T-cell (primary cell): Measurements from ENCODE around the gene MIF4GD. TPM values are rescaled to one million over a fixed set of nuclear protein-coding genes. Genes with fewer than 3 reads are reported as not detected.
A peak's percentile ranks its signal among the peaks of the same experiment; 100 is the strongest.

Experiments
- ATAC-seq, 4 experiments: fragments of 200-7000 bp in 3 of 4; fragments of 150-1000 bp in 1 of 4; cut with Tn5 transposase; replicated peaks in 1 of 4; 1 replicate in 3 of 4; 2 replicates in 1 of 4; pipeline ENCODE4 v1.10.0; 2021; ENCODE audit warnings: moderate library complexity in 3 of 4, mild to moderate bottlenecking in 2 of 4, moderate number of reproducible peaks in 1 of 4
- CTCF ChIA-PET, 2 donors: fragments of 300-600 bp; sonication (Branson Sonifier 250); formaldehyde crosslinking; loops; one replicate each; lab custom pipeline; 2022; ENCODE audit warnings: antibody characterized with exemption in 2 of 2; lab: Charles Lee
- POLR2A ChIA-PET, 2 donors: fragments of 300-600 bp; sonication (Branson Sonifier 250); formaldehyde crosslinking; loops; one replicate each; lab custom pipeline; 2022; ENCODE audit warnings: antibody characterized with exemption in 2 of 2; lab: Charles Lee
- DNase-seq, 35 experiments: peaks; one replicate each; pipeline versions ENCODE4 v3.0.0 to v3.0.0-alpha.2; 2013 to 2023
- H3K27ac ChIP-seq: one replicate; pipeline ENCODE4 v1.5.1; 2013; ENCODE audit warnings: low read length
- H3K27me3 ChIP-seq, 2 experiments: replicated peaks in 1 of 2; 1 replicate in 1 of 2; 2 replicates in 1 of 2; pipeline versions ENCODE4 v1.6.1 to v1.7.0; 2013; ENCODE audit warnings: low read length in 1 of 2, mixed read lengths in 1 of 2; ENCODE audit not compliant: control insufficient read depth in 2 of 2, insufficient read depth in 2 of 2; ENCODE audit errors: extremely low read depth in 1 of 2
- H3K36me3 ChIP-seq, 2 donors: 1 replicate in 1 of 2; 2 replicates in 1 of 2; pipeline versions ENCODE4 v1.6.1 to v1.7.0; 2013; ENCODE audit warnings: low read length in 1 of 2; ENCODE audit not compliant: control insufficient read depth in 2 of 2, insufficient read depth in 1 of 2; ENCODE audit errors: extremely low read depth in 1 of 2
- H3K4me1 ChIP-seq, 2 experiments: 1 replicate in 1 of 2; 2 replicates in 1 of 2; pipeline versions ENCODE4 v1.6.1 to v1.7.0; 2013; ENCODE audit warnings: low read length in 2 of 2, mixed read lengths in 1 of 2; ENCODE audit not compliant: insufficient read depth in 2 of 2, control insufficient read depth in 1 of 2; ENCODE audit errors: extremely low read depth in 1 of 2
- H3K4me3 ChIP-seq, 2 donors: 1 replicate in 1 of 2; 2 replicates in 1 of 2; pipeline versions ENCODE4 v1.5.1 to v1.7.0; 2013; ENCODE audit warnings: mild to moderate bottlenecking in 2 of 2, low read length in 1 of 2, moderate library complexity in 1 of 2; ENCODE audit not compliant: control insufficient read depth in 1 of 2; ENCODE audit errors: extremely low read depth in 1 of 2
- H3K9me3 ChIP-seq: 2 replicates; pipeline ENCODE4 v1.7.0; 2013
- H3K27ac Mint-ChIP-seq, 2 donors: one replicate each; pipeline ENCODE4 v1.8.0; 2020 to 2021; ENCODE audit warnings: mild to moderate bottlenecking in 2 of 2, mixed read lengths in 2 of 2
- H3K27me3 Mint-ChIP-seq, 2 donors: one replicate each; pipeline ENCODE4 v1.8.0; 2021 to 2022; ENCODE audit warnings: mixed read lengths in 2 of 2
- H3K36me3 Mint-ChIP-seq: one replicate; pipeline ENCODE4 v1.8.0; 2021; ENCODE audit warnings: mixed read lengths
- H3K4me1 Mint-ChIP-seq, 3 donors: one replicate each; pipeline ENCODE4 v1.8.0; 2020 to 2022; ENCODE audit warnings: mixed read lengths in 3 of 3, mild to moderate bottlenecking in 1 of 3
- H3K4me3 Mint-ChIP-seq, 3 donors: one replicate each; pipeline ENCODE4 v1.8.0; 2020 to 2022; ENCODE audit warnings: mild to moderate bottlenecking in 3 of 3, mixed read lengths in 3 of 3, moderate library complexity in 3 of 3
- H3K9me3 Mint-ChIP-seq, 3 donors: one replicate each; pipeline ENCODE4 v1.8.0; 2020 to 2022; ENCODE audit warnings: mixed read lengths in 3 of 3
- WGBS: methylation state at CpG from one replicate; pipeline ENCODE4 v1.1.5; 2013; ENCODE audit warnings: missing lambda C conversion rate; ENCODE audit not compliant: insufficient coverage; 5-methylcytosine and 5-hydroxymethylcytosine counted together
- total RNA-seq, 35 experiments: library from RNA in 6 of 35; stranded (reverse) in 6 of 35; fragments of 120-200 nt in 1 of 35; gene quantifications; one replicate each; pipeline versions ENCODE4 v1.2.1 to v1.2.4 and lab custom pipeline; 2013 to 2026

MIF4GD gene
- total RNA-seq, 5 donors from 2014 or later (not counting 1 experiment from before 2014, with no cell fraction given), result 27.1 to 45.6 (median 39.2) TPM

DNA sequence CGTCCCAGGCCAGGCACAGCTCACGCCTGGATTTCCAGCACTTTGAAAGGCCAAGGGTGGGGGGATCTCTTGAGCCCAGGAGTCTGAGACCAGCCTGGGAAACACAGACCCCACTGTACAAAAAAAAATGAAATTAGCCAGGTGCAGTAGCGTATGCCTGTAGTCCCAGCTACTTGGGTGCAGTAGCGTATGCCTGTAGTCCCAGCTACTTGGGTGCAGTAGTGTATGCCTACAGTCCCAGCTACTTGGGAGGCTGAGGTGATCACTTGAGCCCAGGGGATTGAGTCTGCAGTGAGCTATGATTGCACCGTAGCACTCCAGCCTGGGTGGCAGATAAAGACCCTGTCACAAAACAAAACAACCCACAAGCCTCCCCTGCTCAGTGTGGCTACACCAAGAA is 45.2 kb upstream of the MIF4GD start:
- CTCF ChIA-PET, result no interaction called here
- Mint-ChIP-seq H3K27me3 (no peaks in the 10 kb centered on the region), H3K4me3 (no peak overlapping the region), H3K27ac (peak overlapping the region; percentile 22 to 57), H3K36me3 (peaks cover 11% of the 10 kb centered on the region), H3K4me1 (peaks cover 0 to 9% (median 5%) of the 10 kb centered on the region in 3 donors), H3K9me3 (no peaks in the 10 kb centered on the region)
- H3K27ac ChIP-seq, result no peak overlapping the region
- peak in 1 of 4 experiments; percentile 23 for ATAC-seq
- H3K27me3 ChIP-seq, result peaks cover 0 to 3% of the 10 kb centered on the region in 2 experiments
- H3K4me1 ChIP-seq, result peaks cover 0 to 8% of the 10 kb centered on the region in 2 experiments
- 70% methylated on average over 4 of the region's 5 CpGs for WGBS
- peaks cover 12 to 39% of the 10 kb centered on the region in 2 donors for H3K36me3 ChIP-seq
- POLR2A ChIA-PET, result interaction anchor here (0.5 to 0.7 kb wide), 3 partner anchors 43 to 85 kb away, joined by 3 to 5 read pairs (median 3); no protein-coding TSS in a partner anchor
- H3K9me3 ChIP-seq, result no peaks in the 10 kb centered on the region
- H3K4me3 ChIP-seq, result no peak overlapping the region
- DNase-seq, result no peak

DNA sequence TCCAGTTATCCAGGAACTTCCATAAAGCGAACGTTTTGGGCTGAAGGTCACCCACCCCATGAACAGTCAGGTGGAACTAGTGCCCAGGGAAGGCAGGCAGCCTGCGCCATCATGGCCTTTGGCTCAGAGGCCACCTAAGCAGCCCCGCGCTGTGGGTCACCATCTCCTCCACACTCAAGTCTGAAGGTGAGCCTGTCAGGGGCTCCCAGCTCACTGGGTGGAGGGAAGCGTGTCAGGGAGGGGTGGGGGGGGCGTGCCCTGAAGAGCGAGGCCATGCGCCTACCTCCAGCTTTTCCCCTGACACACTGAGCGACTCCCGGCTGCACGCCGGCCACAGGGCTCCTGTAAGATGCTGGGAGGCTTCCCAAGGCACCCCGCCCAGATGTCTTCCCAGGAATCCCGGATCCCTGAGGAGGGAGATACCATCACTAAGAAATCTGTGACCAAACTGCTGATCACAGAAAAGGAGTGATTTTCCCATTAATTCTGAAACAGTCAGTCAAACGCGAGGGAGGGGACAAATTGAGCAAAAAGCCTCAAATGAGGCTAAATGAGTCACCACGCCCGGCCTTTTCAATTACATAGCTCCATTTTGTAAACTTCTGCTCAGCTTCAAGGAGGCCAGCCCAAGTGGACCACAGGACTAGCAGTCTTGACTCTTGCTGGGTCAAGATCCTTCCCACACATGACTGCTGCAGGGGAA is 44.7 kb upstream of the MIF4GD start:
- peak overlapping the region; percentile 22 to 57 for H3K27ac Mint-ChIP-seq
- POLR2A ChIA-PET, result interaction anchor here (0.5 to 0.7 kb wide), 4 partner anchors 44 to 148 kb away, joined by 3 to 6 read pairs (median 4); no protein-coding TSS in a partner anchor
- Histone ChIP-seq H3K27me3 (peaks cover 0 to 3% of the 10 kb centered on the region in 2 experiments), H3K4me1 (peaks cover 0 to 9% of the 10 kb centered on the region in 2 experiments), H3K27ac (no peak overlapping the region), H3K4me3 (no peak overlapping the region), H3K9me3 (no peaks in the 10 kb centered on the region), H3K36me3 (peaks cover 6 to 34% of the 10 kb centered on the region in 2 donors)
- H3K9me3 Mint-ChIP-seq, result no peaks in the 10 kb centered on the region
- no peak overlapping the region for H3K4me3 Mint-ChIP-seq
- ATAC-seq (no peak), DNase-seq (no peak)
- peaks cover 0 to 9% (median 5%) of the 10 kb centered on the region in 3 donors for H3K4me1 Mint-ChIP-seq
- peaks cover 10% of the 10 kb centered on the region for H3K36me3 Mint-ChIP-seq
- CTCF ChIA-PET, result no interaction called here
- 72% methylated on average over 13 of the region's 19 CpGs for WGBS
- no peaks in the 10 kb centered on the region for H3K27me3 Mint-ChIP-seq

DNA sequence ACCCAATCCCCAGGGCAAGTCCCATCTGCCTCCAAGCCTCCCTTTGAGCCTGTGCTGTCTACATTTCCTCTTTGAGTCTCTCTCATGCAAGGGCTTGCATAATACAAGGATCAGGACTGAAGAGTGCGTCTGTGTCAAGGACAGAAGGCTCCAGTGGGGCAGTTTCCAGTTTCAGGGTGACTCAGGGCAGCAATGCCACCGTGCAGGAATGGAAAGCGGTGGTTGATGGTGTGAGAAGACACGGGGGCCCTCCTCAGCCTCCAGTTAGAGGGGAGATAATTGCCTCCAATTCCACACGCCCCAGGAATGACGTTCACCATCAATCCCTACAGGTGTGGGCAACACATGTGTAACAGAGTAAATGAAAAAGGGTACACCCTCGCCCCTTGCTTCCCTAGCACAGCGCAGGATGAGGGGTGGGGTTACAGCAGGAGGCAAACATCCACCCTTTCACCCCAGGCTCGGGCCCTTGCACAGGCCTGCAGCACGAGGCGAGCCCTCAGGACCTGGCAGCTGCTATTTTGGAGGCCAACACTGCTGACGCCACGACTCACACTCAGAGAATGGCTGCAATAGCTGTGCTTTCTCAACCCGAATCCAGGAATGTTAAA is 43.0 kb upstream of the MIF4GD start:
- 73% methylated on average over 5 of the region's 14 CpGs for WGBS
- Histone ChIP-seq H3K27me3 (peaks cover 0 to 3% of the 10 kb centered on the region in 2 experiments), H3K27ac (no peak overlapping the region), H3K36me3 (peaks cover 5 to 17% of the 10 kb centered on the region in 2 donors), H3K4me1 (peaks cover 0 to 9% of the 10 kb centered on the region in 2 experiments), H3K9me3 (no peaks in the 10 kb centered on the region), H3K4me3 (no peak overlapping the region)
- peaks cover 5 to 9% (median 5%) of the 10 kb centered on the region in 3 donors for H3K4me1 Mint-ChIP-seq
- ChIA-PET POLR2A (interaction anchor here in 1 of 2 donors (0.6 kb wide), 1 partner anchor 82 kb away, joined by 3 read pairs; no protein-coding TSS in a partner anchor), CTCF (interaction anchor here in 1 of 2 donors (0.6 kb wide), 1 partner anchor 79 kb away, joined by 3 read pairs; no protein-coding TSS in a partner anchor)
- H3K36me3 Mint-ChIP-seq, result no peaks in the 10 kb centered on the region
- H3K27me3 Mint-ChIP-seq, result no peaks in the 10 kb centered on the region
- no peaks in the 10 kb centered on the region for H3K9me3 Mint-ChIP-seq
- ATAC-seq (no peak), DNase-seq (no peak)
- no peak overlapping the region for H3K4me3 Mint-ChIP-seq
- peak overlapping the region; percentile 11 to 75 for H3K27ac Mint-ChIP-seq

DNA sequence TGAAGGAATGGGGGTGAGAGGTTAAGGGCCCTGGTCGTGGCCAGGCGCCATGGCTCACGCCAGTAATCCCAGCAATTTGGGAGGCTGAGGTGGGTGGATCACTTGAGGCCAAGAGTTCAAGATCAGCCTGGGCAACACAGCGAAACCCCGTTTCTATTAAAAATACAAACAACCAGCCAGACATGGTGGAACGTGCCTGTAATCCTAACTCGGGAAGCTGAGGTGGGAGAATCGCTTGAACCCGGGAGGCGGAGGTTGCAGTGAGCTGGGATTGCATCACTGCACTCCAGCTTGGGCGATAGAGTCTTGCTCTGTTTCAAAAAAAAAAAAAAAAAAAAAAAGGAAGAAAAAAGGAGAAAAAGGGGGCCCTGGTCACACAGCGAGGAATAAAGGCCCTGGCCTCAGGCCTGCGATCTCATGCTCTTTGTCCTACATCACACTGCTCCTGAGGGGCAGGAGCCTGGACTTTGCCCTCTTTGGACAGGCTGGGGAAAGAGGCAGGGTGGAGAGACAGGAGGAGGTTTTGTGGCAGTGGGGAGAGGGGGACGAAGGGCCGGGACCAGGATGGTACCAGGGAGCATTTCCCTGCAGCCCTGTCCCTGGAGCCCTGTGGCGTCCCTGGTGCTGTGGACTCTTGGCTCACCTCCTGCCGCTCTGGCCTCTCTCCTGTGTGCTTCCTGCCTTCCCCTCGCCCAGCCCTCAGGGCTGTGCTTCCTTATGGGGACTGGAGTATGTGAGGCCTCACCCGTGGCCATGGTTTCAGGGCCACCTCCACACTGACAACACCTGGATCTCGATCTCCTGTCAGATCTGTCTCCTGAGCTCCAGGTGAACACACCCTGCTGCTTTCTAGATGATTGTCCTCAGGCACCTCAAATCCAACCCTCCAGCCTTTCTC is 38.0 kb upstream of the MIF4GD start:
- peaks cover 5 to 7% (median 5%) of the 10 kb centered on the region in 3 donors for H3K4me1 Mint-ChIP-seq
- H3K9me3 Mint-ChIP-seq, result no peaks in the 10 kb centered on the region
- Histone ChIP-seq H3K36me3 (no peaks in the 10 kb centered on the region), H3K4me3 (no peak overlapping the region), H3K27me3 (no peaks in the 10 kb centered on the region), H3K9me3 (no peaks in the 10 kb centered on the region), H3K27ac (no peak overlapping the region), H3K4me1 (peaks cover 0 to 9% of the 10 kb centered on the region in 2 experiments)
- no peaks in the 10 kb centered on the region for H3K27me3 Mint-ChIP-seq
- ATAC-seq, result no peak
- POLR2A ChIA-PET, result no interaction called here
- CTCF ChIA-PET, result no interaction called here
- no peaks in the 10 kb centered on the region for H3K36me3 Mint-ChIP-seq
- H3K4me3 Mint-ChIP-seq, result no peak overlapping the region
- H3K27ac Mint-ChIP-seq, result no peak overlapping the region
- DNase-seq, result no peak
- WGBS, result 77% methylated on average over 9 of the region's 20 CpGs

DNA sequence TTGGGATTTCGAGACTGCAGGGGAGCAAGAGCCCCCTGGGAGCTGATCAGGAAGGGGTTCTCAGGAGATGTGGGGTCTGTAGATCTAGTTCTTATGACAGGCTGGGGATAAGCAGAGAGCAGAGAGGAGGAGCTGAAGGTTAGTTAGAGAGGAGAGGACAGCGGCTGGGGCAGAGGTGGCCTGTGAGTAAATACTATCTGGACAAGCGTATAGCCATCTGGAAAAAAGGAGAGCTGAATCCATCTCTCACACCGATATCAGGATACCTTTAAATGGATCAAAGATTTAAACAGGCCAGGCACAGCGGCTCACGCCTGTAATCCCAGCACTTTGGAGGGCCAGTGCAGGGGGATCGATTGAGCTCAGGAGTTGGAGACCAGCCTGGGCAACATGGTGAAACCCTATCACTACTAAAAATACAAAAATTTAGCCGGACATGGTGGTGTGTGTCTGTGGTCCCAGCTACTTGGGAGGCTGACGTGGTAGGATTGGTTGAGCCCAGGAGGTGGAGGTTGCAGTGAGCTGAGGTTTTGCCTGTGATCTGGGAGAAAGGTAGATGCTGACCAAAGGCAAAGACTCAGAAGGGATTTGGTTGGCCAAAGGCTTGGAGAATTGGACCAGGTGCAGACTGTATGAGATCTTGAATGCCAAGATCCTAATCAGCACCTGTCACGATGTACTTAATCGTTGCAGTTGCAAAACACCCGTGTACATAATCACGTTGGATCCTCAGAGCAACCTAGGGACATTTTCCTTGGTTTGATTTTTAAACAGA is 37.1 kb upstream of the MIF4GD start:
- no peaks in the 10 kb centered on the region for H3K27me3 Mint-ChIP-seq
- Histone ChIP-seq H3K4me3 (no peak overlapping the region), H3K27ac (no peak overlapping the region), H3K9me3 (no peaks in the 10 kb centered on the region), H3K36me3 (no peaks in the 10 kb centered on the region), H3K4me1 (peaks cover 0 to 9% of the 10 kb centered on the region in 2 experiments), H3K27me3 (no peaks in the 10 kb centered on the region)
- ATAC-seq (no peak), DNase-seq (no peak)
- 98% methylated on average over 10 of the region's 13 CpGs for WGBS
- H3K36me3 Mint-ChIP-seq, result no peaks in the 10 kb centered on the region
- no peaks in the 10 kb centered on the region for H3K9me3 Mint-ChIP-seq
- CTCF ChIA-PET, result no interaction called here
- POLR2A ChIA-PET, result interaction anchor here in 1 of 2 donors (0.6 kb wide), 1 partner anchor 57 kb away, joined by 3 read pairs; no protein-coding TSS in a partner anchor
- no peak overlapping the region for H3K27ac Mint-ChIP-seq
- H3K4me3 Mint-ChIP-seq, result no peak overlapping the region
- H3K4me1 Mint-ChIP-seq, result peaks cover 3 to 5% (median 5%) of the 10 kb centered on the region in 3 donors
